Esophagus squamous epithelium (tissue), 5 donors: ENCODE data around the gene TCF12. TPM values are rescaled to one million over a fixed set of nuclear protein-coding genes. Genes with fewer than 3 reads are reported as not detected.
A peak's percentile ranks its signal among the peaks of the same experiment; 100 is the strongest.

Experiments used
- DNase-seq: peaks from one replicate; lab custom pipeline; 2025; lab: John Stamatoyannopoulos, UW
- H3K27ac ChIP-seq, 4 donors: fragments of 200-600 bp; sonication (generic); one replicate each; pipeline ENCODE4 v1.5.1; 2016 to 2019; ENCODE audit warnings: mild to moderate bottlenecking in 1 of 4
- H3K27me3 ChIP-seq, 4 donors: fragments of 200-600 bp; sonication (generic); 1 replicate in 3 of 4; 2 replicates in 1 of 4; pipeline versions ENCODE4 v1.5.1 to v1.6.0; 2017 to 2021; ENCODE audit warnings: antibody characterized with exemption in 1 of 4
- H3K36me3 ChIP-seq, 3 donors: fragments of 200-600 bp; sonication (generic); one replicate each; pipeline ENCODE4 v1.5.1; 2016 to 2019
- H3K4me1 ChIP-seq, 3 donors: fragments of 200-600 bp; sonication (generic); one replicate each; pipeline ENCODE4 v1.5.1; 2017 to 2019
- H3K4me3 ChIP-seq, 4 donors: fragments of 200-600 bp; sonication (generic); 1 replicate in 3 of 4; 2 replicates in 1 of 4; pipeline ENCODE4 v1.5.1; 2016 to 2019; ENCODE audit warnings: mild to moderate bottlenecking in 2 of 4, moderate library complexity in 1 of 4
- H3K9me3 ChIP-seq, 3 donors: fragments of 200-600 bp; sonication (generic); one replicate each; pipeline ENCODE4 v1.5.1; 2016 to 2019
- CTCF ChIP-seq, 6 experiments: fragments of 450-650 bp in 4 of 6; fragments of 200-600 bp in 2 of 6; sonication (generic) in 2 of 6; IDR thresholded peaks; one replicate each; pipeline ENCODE4 v1.5.1; 2016 to 2019; ENCODE audit warnings: antibody characterized with exemption in 6 of 6, mild to moderate bottlenecking in 4 of 6, moderate library complexity in 4 of 6
- POLR2A ChIP-seq, 4 donors: fragments of 450-650 bp; IDR thresholded peaks; one replicate each; pipeline ENCODE4 v1.6.1; 2017; ENCODE audit warnings: antibody characterized with exemption in 4 of 4, mild to moderate bottlenecking in 4 of 4, moderate library complexity in 3 of 4
- WGBS, 2 donors: methylation state at CpG; one replicate each; pipeline ENCODE4 v1.1.5; 2018; 5-methylcytosine and 5-hydroxymethylcytosine counted together
- intact Hi-C: fragments of 100-400 bp; cut with DNase I; formaldehyde crosslinking; loops from one replicate; pipeline ENCODE4 v1.15.0; 2022
- total RNA-seq, 4 donors: library from RNA; depleted of rRNA; stranded (reverse); fragments of >200 nt; gene quantifications; one replicate each; pipeline ENCODE4 v1.1.0, GENCODE V29; 2016
- donor health status: DM: yes; HTN: yes; CAD: no.

Gene TCF12
- total RNA-seq = 10 to 100 TPM; 28.5 to 90.4 (median 51.3) TPM

- Histone ChIP-seq H3K36me3 (peaks cover 0 to 13% (median 0%) of the 10 kb centered on the region in 3 donors), H3K27me3 (no peaks in the 10 kb centered on the region), H3K4me3 (peak within 1 kb of the TSS; percentile 83 to 99 (median 95)), H3K9me3 (no peaks in the 10 kb centered on the region), H3K4me1 (peaks cover 6 to 49% (median 12%) of the 10 kb centered on the region in 3 donors), H3K27ac (peak within 1 kb of the TSS; percentile 95 to 97 (median 96))
- intact Hi-C loops = no loop called here
- no CpG with 5 or more reads among the region's 97 CpGs for WGBS, 2 donors
- DNase-seq = peak; percentile 67
- TF ChIP-seq POLR2A (IDR thresholded peaks at IDR 0.05) = peak in 3 of 4 donors; percentile 29 to 70 (median 54)
- peak in 4 of 6 experiments; percentile 12 to 45 (median 33) for TF ChIP-seq CTCF (IDR thresholded peaks at IDR 0.05)
Observed at GRCh38 chr15:56918046-56918938, at the start of gene TCF12. Gene TCF12 (plus strand): TSS chr15:56918644. CDS start chr15:56919914, 1,270 bp downstream.

GRCh38 chr15:56869573-56869972, 48.9 kb upstream of the TCF12 start:
- H3K36me3 ChIP-seq = no peaks in the 10 kb centered on the region
- intact Hi-C loops = no loop called here
- 59 to 62% methylated on average over 3 of the region's 3 CpGs for WGBS, 2 donors
- H3K27ac ChIP-seq = no peak overlapping the region
- H3K27me3 ChIP-seq = no peaks in the 10 kb centered on the region
- peak; percentile 14 to 51 (median 32) for TF ChIP-seq CTCF (IDR thresholded peaks at IDR 0.05)
- TF ChIP-seq POLR2A (IDR thresholded peaks at IDR 0.05) = no peak
- H3K9me3 ChIP-seq = no peaks in the 10 kb centered on the region
- peaks cover 0 to 13% (median 0%) of the 10 kb centered on the region in 3 donors for H3K4me1 ChIP-seq
- H3K4me3 ChIP-seq = no peak overlapping the region
- DNase-seq = no peak

- no peak for TF ChIP-seq POLR2A (IDR thresholded peaks at IDR 0.05)
- no peak for TF ChIP-seq CTCF (IDR thresholded peaks at IDR 0.05)
- H3K4me1 ChIP-seq = peaks cover 0 to 13% (median 0%) of the 10 kb centered on the region in 3 donors
- no peaks in the 10 kb centered on the region for H3K36me3 ChIP-seq
- 33 to 44% methylated on average over 1 of the region's 1 CpG for WGBS, 2 donors
- no peak overlapping the region for H3K4me3 ChIP-seq
- no peak overlapping the region for H3K27ac ChIP-seq
- no peaks in the 10 kb centered on the region for H3K9me3 ChIP-seq
- intact Hi-C loops = no loop called here
- no peaks in the 10 kb centered on the region for H3K27me3 ChIP-seq
- DNase-seq = no peak
Observed at GRCh38 chr15:56871185-56871584, 47.3 kb upstream of the TCF12 start.

GRCh38 chr15:56871867-56872266, 46.6 kb upstream of the TCF12 start:
- H3K9me3 ChIP-seq = no peaks in the 10 kb centered on the region
- DNase-seq = no peak
- TF ChIP-seq CTCF (IDR thresholded peaks at IDR 0.05) (no peak), POLR2A (IDR thresholded peaks at IDR 0.05) (no peak)
- H3K36me3 ChIP-seq = no peaks in the 10 kb centered on the region
- H3K27ac ChIP-seq = no peak overlapping the region
- H3K4me3 ChIP-seq = no peak overlapping the region
- H3K4me1 ChIP-seq = peaks cover 0 to 13% (median 0%) of the 10 kb centered on the region in 3 donors
- intact Hi-C loops = no loop called here
- WGBS, 2 donors = 53 to 87% methylated on average over 4 of the region's 4 CpGs
- no peaks in the 10 kb centered on the region for H3K27me3 ChIP-seq
